ENCODE measurements around the gene KRTAP5-1.
"Not testable (repeated sequence)": the region's sequence is repeated elsewhere in the genome, so short reads cannot be mapped to it uniquely, and the experiment has no call there.

Gene KRTAP5-1, protein sequence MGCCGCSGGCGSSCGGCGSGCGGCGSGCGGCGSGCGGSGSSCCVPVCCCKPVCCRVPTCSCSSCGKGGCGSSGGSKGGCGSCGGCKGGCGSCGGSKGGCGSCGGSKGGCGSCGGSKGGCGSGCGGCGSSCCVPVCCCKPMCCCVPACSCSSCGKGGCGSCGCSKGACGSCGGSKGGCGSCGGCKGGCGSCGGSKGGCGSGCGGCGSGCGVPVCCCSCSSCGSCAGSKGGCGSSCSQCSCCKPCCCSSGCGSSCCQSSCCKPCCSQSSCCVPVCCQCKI

DNA sequence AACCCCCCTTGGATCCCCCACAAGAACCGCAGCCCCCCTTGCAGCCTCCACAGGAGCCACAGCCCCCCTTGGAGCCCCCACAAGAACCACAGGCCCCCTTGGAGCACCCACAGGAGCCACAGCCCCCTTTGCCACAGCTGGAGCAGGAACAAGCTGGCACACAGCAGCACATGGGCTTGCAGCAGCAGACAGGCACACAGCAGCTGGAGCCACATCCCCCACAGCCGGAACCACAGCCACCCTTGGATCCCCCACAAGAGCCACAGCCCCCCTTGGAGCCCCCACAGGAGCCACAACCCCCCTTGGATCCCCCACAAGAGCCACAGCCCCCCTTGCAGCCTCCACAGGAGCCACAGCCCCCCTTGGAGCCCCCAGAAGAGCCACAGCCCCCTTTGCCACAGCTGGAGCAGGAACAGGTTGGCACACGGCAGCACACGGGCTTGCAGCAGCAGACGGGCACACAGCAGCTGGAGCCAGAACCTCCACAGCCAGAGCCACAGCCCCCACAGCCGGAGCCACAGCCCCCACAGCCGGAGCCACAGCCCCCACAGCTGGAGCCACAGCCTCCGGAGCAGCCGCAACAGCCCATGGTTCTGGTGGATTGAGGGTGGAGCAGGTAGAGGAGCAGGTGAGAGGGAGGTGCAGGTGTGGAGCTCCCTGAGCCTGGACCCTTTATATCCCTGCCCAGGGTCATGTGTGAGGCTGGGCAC is at the start of gene KRTAP5-1:
KRTAP5-1 (minus strand) TSS at position 623 of the 710 bp plus-strand sequence; CDS start at position 589, 34 bp downstream.
- not testable (repeated sequence) for H3K9me3 ChIP-seq (ENCODE audit: control insufficient read depth, insufficient read depth, low read length); H3K9ac ChIP-seq (ENCODE audit: low read depth, low read length); H3K4me1 ChIP-seq (ENCODE audit: control insufficient read depth, insufficient read depth, low read length); H3K4me3 ChIP-seq (ENCODE audit: low read depth, low read length); H3K36me3 ChIP-seq (ENCODE audit: control insufficient read depth, insufficient read depth, low read length); H3K27me3 ChIP-seq (ENCODE audit: control insufficient read depth, insufficient read depth, low read length)

GRCh38 chr11:1633864-1634263 is 48.8 kb upstream of the KRTAP5-1 start:
- H3K4me3 ChIP-seq (ENCODE audit: low read depth, low read length): no peak overlapping the region
- H3K36me3 ChIP-seq (ENCODE audit: control insufficient read depth, insufficient read depth, low read length): no peaks in the 10 kb centered on the region
- H3K4me1 ChIP-seq (ENCODE audit: control insufficient read depth, insufficient read depth, low read length): peaks cover 3% of the 10 kb centered on the region
- H3K27me3 ChIP-seq (ENCODE audit: control insufficient read depth, insufficient read depth, low read length): peaks cover 5% of the 10 kb centered on the region
- H3K9ac ChIP-seq (ENCODE audit: low read depth, low read length): no peak overlapping the region
- H3K9me3 ChIP-seq (ENCODE audit: control insufficient read depth, insufficient read depth, low read length): no peaks in the 10 kb centered on the region

- H3K27me3 ChIP-seq (ENCODE audit: control insufficient read depth, insufficient read depth, low read length): peaks cover 5% of the 10 kb centered on the region
- peaks cover 3% of the 10 kb centered on the region for H3K4me1 ChIP-seq (ENCODE audit: control insufficient read depth, insufficient read depth, low read length)
- H3K4me3 ChIP-seq (ENCODE audit: low read depth, low read length): no peak overlapping the region
- no peaks in the 10 kb centered on the region for H3K9me3 ChIP-seq (ENCODE audit: control insufficient read depth, insufficient read depth, low read length)
- H3K9ac ChIP-seq (ENCODE audit: low read depth, low read length): no peak overlapping the region
- no peaks in the 10 kb centered on the region for H3K36me3 ChIP-seq (ENCODE audit: control insufficient read depth, insufficient read depth, low read length)
Observed at GRCh38 chr11:1632053-1632714, 47.1 kb upstream of the KRTAP5-1 start.

GRCh38 chr11:1631066-1631568 is 46.0 kb upstream of the KRTAP5-1 start:
- H3K36me3 ChIP-seq (ENCODE audit: control insufficient read depth, insufficient read depth, low read length): no peaks in the 10 kb centered on the region
- H3K27me3 ChIP-seq (ENCODE audit: control insufficient read depth, insufficient read depth, low read length): peaks cover 5% of the 10 kb centered on the region
- H3K4me3 ChIP-seq (ENCODE audit: low read depth, low read length): no peak overlapping the region
- no peak overlapping the region for H3K9ac ChIP-seq (ENCODE audit: low read depth, low read length)
- H3K4me1 ChIP-seq (ENCODE audit: control insufficient read depth, insufficient read depth, low read length): peaks cover 3% of the 10 kb centered on the region
- no peaks in the 10 kb centered on the region for H3K9me3 ChIP-seq (ENCODE audit: control insufficient read depth, insufficient read depth, low read length)

GRCh38 chr11:1630271-1630670 is 45.2 kb upstream of the KRTAP5-1 start:
- Histone ChIP-seq H3K4me1 (ENCODE audit: control insufficient read depth, insufficient read depth, low read length) (peaks cover 3% of the 10 kb centered on the region), H3K27me3 (ENCODE audit: control insufficient read depth, insufficient read depth, low read length) (peaks cover 5% of the 10 kb centered on the region), H3K4me3 (ENCODE audit: low read depth, low read length) (no peak overlapping the region), H3K36me3 (ENCODE audit: control insufficient read depth, insufficient read depth, low read length) (no peaks in the 10 kb centered on the region), H3K9ac (ENCODE audit: low read depth, low read length) (no peak overlapping the region), H3K9me3 (ENCODE audit: control insufficient read depth, insufficient read depth, low read length) (no peaks in the 10 kb centered on the region)

GRCh38 chr11:1629326-1630185 is 44.5 kb upstream of the KRTAP5-1 start, which contains the start of gene KRTAP5-5:
TSS of gene KRTAP5-5 (plus strand) at chr11:1629775. CDS start at chr11:1629841, 66 bp downstream.
- peaks cover 5% of the 10 kb centered on the region for H3K27me3 ChIP-seq (ENCODE audit: control insufficient read depth, insufficient read depth, low read length)

DNA sequence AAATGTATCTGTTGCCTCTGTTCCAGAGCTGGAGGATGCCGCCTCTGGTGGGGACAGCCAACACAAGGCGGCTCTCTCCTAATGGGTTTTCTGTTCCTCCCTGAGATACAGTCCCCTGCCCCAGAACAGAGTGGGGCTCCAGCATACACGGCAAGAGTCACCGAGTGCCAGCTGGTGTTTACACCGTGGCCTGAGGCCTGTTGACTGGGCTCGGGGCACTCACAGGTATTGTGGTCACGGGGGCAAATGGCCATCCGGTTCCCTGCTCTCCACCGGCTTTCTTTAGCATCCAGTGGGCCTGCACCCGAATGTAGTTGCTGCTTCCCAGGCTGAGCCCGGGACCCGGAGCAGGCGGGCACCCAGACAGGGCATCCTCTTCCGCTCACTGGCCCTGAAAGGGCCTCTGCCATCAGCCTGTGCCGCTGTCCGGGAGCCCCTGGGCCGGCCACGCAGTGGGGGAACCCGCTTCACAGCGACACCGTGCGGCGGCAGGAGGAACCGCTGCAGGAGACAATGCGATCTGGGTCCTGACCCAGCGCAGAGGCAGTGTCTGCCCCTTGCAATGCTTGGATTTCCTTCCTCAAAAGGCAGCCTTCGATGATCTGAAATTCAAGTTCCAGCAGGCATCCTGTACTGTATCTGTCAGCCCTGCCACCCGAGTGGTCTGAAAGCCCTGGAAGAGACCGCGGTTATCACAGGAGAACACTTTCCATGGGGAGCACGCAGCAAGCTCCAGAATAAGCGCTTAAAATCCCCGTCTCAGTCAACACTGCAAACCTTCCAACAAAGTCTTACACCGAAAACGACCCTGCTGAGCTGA is 43.6 kb upstream of the KRTAP5-1 start:
- Histone ChIP-seq H3K4me1 (ENCODE audit: control insufficient read depth, insufficient read depth, low read length) (peaks cover 3% of the 10 kb centered on the region), H3K27me3 (ENCODE audit: control insufficient read depth, insufficient read depth, low read length) (peaks cover 5% of the 10 kb centered on the region), H3K9me3 (ENCODE audit: control insufficient read depth, insufficient read depth, low read length) (no peaks in the 10 kb centered on the region), H3K4me3 (ENCODE audit: low read depth, low read length) (no peak overlapping the region), H3K36me3 (ENCODE audit: control insufficient read depth, insufficient read depth, low read length) (no peaks in the 10 kb centered on the region), H3K9ac (ENCODE audit: low read depth, low read length) (peak overlapping the region; percentile 16)

More at GRCh38 chr11:1629326-1630185, 44.5 kb upstream of the KRTAP5-1 start, which contains the start of gene KRTAP5-5:
- Histone ChIP-seq H3K4me1 (ENCODE audit: control insufficient read depth, insufficient read depth, low read length) (peaks cover 3% of the 10 kb centered on the region), H3K9ac (ENCODE audit: low read depth, low read length) (peak within 1 kb of the TSS; percentile 16), H3K9me3 (ENCODE audit: control insufficient read depth, insufficient read depth, low read length) (no peaks in the 10 kb centered on the region), H3K4me3 (ENCODE audit: low read depth, low read length) (no peak within 1 kb of the TSS), H3K36me3 (ENCODE audit: control insufficient read depth, insufficient read depth, low read length) (no peaks in the 10 kb centered on the region)

DNA sequence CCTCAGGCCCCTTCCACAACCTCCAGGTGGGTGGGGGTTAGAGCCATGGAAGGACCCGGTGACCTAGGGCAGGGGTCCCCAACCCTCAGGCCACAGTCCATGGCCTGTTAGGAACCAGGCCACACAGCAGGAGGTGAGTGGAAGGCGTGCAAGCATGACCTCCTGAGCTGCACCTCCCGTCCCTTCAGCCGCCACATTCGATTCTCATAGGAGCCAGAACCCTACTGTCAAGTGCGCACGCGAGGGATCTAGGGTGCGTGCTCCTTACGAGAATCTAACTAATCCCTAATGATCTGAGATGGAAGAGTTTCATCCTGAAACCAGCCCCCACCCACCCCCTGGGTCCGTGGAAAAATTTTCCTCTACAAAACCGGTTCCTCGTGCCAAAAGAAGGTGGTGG is 40.5 kb upstream of the KRTAP5-1 start:
- Histone ChIP-seq H3K4me3 (ENCODE audit: low read depth, low read length) (no peak overlapping the region), H3K4me1 (ENCODE audit: control insufficient read depth, insufficient read depth, low read length) (peaks cover 3% of the 10 kb centered on the region), H3K9me3 (ENCODE audit: control insufficient read depth, insufficient read depth, low read length) (no peaks in the 10 kb centered on the region), H3K9ac (ENCODE audit: low read depth, low read length) (no peak overlapping the region), H3K36me3 (ENCODE audit: control insufficient read depth, insufficient read depth, low read length) (no peaks in the 10 kb centered on the region), H3K27me3 (ENCODE audit: control insufficient read depth, insufficient read depth, low read length) (peaks cover 5% of the 10 kb centered on the region)

- H3K27me3 ChIP-seq (ENCODE audit: control insufficient read depth, insufficient read depth, low read length): peaks cover 5% of the 10 kb centered on the region
Observed at GRCh38 chr11:1624621-1625020, 39.5 kb upstream of the KRTAP5-1 start.

DNA sequence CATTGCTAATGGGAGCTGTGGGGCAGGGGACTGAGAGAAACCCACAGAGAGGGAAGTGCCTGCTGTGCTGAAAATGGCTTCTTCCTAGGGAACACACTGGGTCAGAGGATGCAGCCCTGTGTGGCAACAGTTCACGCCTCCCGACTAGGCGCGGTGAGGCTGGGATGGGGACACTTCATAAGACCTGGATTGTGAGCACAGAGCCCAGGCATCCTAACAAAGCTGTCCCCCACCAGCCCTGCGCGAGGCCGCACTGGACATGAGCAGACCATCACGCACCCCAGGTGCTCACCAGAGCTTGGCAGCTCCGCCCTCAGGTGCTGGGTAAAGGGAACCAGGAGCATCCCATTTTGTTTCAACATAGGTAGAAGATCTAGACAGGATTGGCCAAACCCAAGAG is 38.6 kb upstream of the KRTAP5-1 start:
- Histone ChIP-seq H3K4me3 (ENCODE audit: low read depth, low read length) (no peak overlapping the region), H3K4me1 (ENCODE audit: control insufficient read depth, insufficient read depth, low read length) (no peaks in the 10 kb centered on the region), H3K36me3 (ENCODE audit: control insufficient read depth, insufficient read depth, low read length) (no peaks in the 10 kb centered on the region), H3K9me3 (ENCODE audit: control insufficient read depth, insufficient read depth, low read length) (no peaks in the 10 kb centered on the region), H3K27me3 (ENCODE audit: control insufficient read depth, insufficient read depth, low read length) (no peaks in the 10 kb centered on the region), H3K9ac (ENCODE audit: low read depth, low read length) (no peak overlapping the region)

More at GRCh38 chr11:1624621-1625020, 39.5 kb upstream of the KRTAP5-1 start:
- Histone ChIP-seq H3K36me3 (ENCODE audit: control insufficient read depth, insufficient read depth, low read length) (no peaks in the 10 kb centered on the region), H3K9ac (ENCODE audit: low read depth, low read length) (no peak overlapping the region), H3K9me3 (ENCODE audit: control insufficient read depth, insufficient read depth, low read length) (no peaks in the 10 kb centered on the region), H3K4me1 (ENCODE audit: control insufficient read depth, insufficient read depth, low read length) (peaks cover 3% of the 10 kb centered on the region), H3K4me3 (ENCODE audit: low read depth, low read length) (no peak overlapping the region)

Measured in iPS-15b (cell line).